Endothelial cell (in vitro differentiated cells): ENCODE data around the gene PRKAR2A. TPM values are rescaled to one million over a fixed set of nuclear protein-coding genes. Genes with fewer than 3 reads are reported as not detected.

ENCODE experiments used
- DNase-seq: peaks from one replicate; pipeline ENCODE4 v3.0.0; 2021; ENCODE audit warnings: low spot score
- H3K27ac Mint-ChIP-seq: one replicate; pipeline ENCODE4 v1.8.0; 2021; ENCODE audit warnings: mixed read lengths, inconsistent platforms; ENCODE audit not compliant: unreplicated experiment
- H3K27me3 Mint-ChIP-seq: one replicate; pipeline ENCODE4 v1.8.0; 2021; ENCODE audit warnings: mild to moderate bottlenecking, moderate library complexity, mixed read lengths, inconsistent platforms; ENCODE audit not compliant: unreplicated experiment
- H3K36me3 Mint-ChIP-seq: one replicate; pipeline ENCODE4 v1.8.0; 2021; ENCODE audit warnings: mild to moderate bottlenecking, low read depth, mixed read lengths, inconsistent platforms; ENCODE audit not compliant: unreplicated experiment
- H3K4me1 Mint-ChIP-seq: one replicate; pipeline ENCODE4 v1.8.0; 2021; ENCODE audit warnings: mild to moderate bottlenecking, mixed read lengths, inconsistent platforms; ENCODE audit not compliant: unreplicated experiment
- H3K4me3 Mint-ChIP-seq: one replicate; pipeline ENCODE4 v1.8.0; 2021; ENCODE audit warnings: mild to moderate bottlenecking, mixed read lengths, inconsistent platforms; ENCODE audit not compliant: unreplicated experiment
- H3K9me3 Mint-ChIP-seq: one replicate; pipeline ENCODE4 v1.8.0; 2021; ENCODE audit warnings: mixed read lengths, inconsistent platforms; ENCODE audit not compliant: unreplicated experiment
- long read RNA-seq: library from polyadenylated mRNA; unstranded; transcript quantifications from one replicate; pipeline ENCODE4 v2.0.0, GENCODE V29; 2020; ENCODE audit not compliant: unreplicated experiment
- total RNA-seq: library from RNA; stranded (reverse); fragmentation: NEBNext Ultra II Directional; extraction: Animal tissue kit (Norgen Biotek cat#: 25700); gene quantifications from one replicate; pipeline ENCODE4 v1.2.1, GENCODE V29; 2021; ENCODE audit not compliant: unreplicated experiment
- TF ChIP-seq, protein P1 (sequence below): fragments of 200-600 bp; sonication (generic); IDR thresholded peaks from one replicate; pipeline ENCODE4 v1.5.0; 2021; ENCODE audit warnings: antibody characterized with exemption; ENCODE audit not compliant: unreplicated experiment

The PRKAR2A gene
- 67.3 TPM for total RNA-seq
- long read RNA-seq, full-length matches to known transcripts = 2 of 4 reads
- long read RNA-seq, partial matches to known transcripts = 0 of 4 reads
- long read RNA-seq, other reads (novel, unspliced or antisense) = 2 of 4 reads

- H3K9me3 Mint-ChIP-seq = no peaks in the 10 kb centered on the region
- H3K4me1 Mint-ChIP-seq = peaks cover 8% of the 10 kb centered on the region
- no peaks in the 10 kb centered on the region for H3K36me3 Mint-ChIP-seq
- DNase-seq = peak; percentile 84
- H3K27me3 Mint-ChIP-seq = peaks cover 3% of the 10 kb centered on the region
- H3K27ac Mint-ChIP-seq = no peak within 1 kb of the TSS
- peak within 1 kb of the TSS; percentile 89 for H3K4me3 Mint-ChIP-seq
- TF ChIP-seq, protein P1, sequence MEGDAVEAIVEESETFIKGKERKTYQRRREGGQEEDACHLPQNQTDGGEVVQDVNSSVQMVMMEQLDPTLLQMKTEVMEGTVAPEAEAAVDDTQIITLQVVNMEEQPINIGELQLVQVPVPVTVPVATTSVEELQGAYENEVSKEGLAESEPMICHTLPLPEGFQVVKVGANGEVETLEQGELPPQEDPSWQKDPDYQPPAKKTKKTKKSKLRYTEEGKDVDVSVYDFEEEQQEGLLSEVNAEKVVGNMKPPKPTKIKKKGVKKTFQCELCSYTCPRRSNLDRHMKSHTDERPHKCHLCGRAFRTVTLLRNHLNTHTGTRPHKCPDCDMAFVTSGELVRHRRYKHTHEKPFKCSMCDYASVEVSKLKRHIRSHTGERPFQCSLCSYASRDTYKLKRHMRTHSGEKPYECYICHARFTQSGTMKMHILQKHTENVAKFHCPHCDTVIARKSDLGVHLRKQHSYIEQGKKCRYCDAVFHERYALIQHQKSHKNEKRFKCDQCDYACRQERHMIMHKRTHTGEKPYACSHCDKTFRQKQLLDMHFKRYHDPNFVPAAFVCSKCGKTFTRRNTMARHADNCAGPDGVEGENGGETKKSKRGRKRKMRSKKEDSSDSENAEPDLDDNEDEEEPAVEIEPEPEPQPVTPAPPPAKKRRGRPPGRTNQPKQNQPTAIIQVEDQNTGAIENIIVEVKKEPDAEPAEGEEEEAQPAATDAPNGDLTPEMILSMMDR = no peak
Observed at GRCh38 chr3:48847504-48848423, at the start of gene PRKAR2A. Gene PRKAR2A, minus strand, starts transcription at chr3:48847874. Its CDS starts 278 bp downstream, at chr3:48847596.

- no peaks in the 10 kb centered on the region for H3K36me3 Mint-ChIP-seq
- TF ChIP-seq, protein P1 = no peak
- H3K9me3 Mint-ChIP-seq = no peaks in the 10 kb centered on the region
- no peak overlapping the region for H3K4me3 Mint-ChIP-seq
- H3K27me3 Mint-ChIP-seq = peaks cover 4% of the 10 kb centered on the region
- peaks cover 12% of the 10 kb centered on the region for H3K4me1 Mint-ChIP-seq
- H3K27ac Mint-ChIP-seq = no peak overlapping the region
- DNase-seq = no peak
Observed at GRCh38 chr3:48896936-48897335, 49.3 kb upstream of the PRKAR2A start.

- H3K4me1 Mint-ChIP-seq = peaks cover 12% of the 10 kb centered on the region
- H3K27me3 Mint-ChIP-seq = peaks cover 4% of the 10 kb centered on the region
- H3K27ac Mint-ChIP-seq = no peak overlapping the region
- H3K36me3 Mint-ChIP-seq = no peaks in the 10 kb centered on the region
- no peak overlapping the region for H3K4me3 Mint-ChIP-seq
- DNase-seq = no peak
- H3K9me3 Mint-ChIP-seq = no peaks in the 10 kb centered on the region
- TF ChIP-seq, protein P1 = no peak
Observed at GRCh38 chr3:48894516-48894915, 46.8 kb upstream of the PRKAR2A start.

GRCh38 chr3:48891606-48892005, 43.9 kb upstream of the PRKAR2A start:
- Mint-ChIP-seq H3K27me3 (no peaks in the 10 kb centered on the region), H3K4me1 (no peaks in the 10 kb centered on the region), H3K9me3 (no peaks in the 10 kb centered on the region), H3K4me3 (no peak overlapping the region), H3K36me3 (no peaks in the 10 kb centered on the region), H3K27ac (no peak overlapping the region)
- DNase-seq = no peak
- TF ChIP-seq, protein P1 = no peak

DNA sequence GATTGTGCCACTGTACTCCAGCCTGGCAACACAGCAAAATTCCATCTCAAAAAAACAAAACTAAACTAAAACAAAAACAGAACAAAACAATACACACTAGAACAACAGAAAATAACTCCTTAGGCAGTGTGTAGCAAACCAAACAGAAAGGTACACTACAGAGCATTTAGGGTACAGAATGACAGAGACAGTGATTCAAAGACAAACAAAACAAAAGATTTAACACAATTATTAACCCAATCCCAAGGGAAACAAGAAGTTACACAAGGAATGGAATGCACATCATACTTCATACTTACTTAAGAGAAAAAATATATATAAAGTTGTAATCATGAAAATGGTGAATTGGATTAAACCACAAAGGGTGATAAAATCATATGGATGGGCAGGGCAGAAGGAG, 38.1 kb upstream of the PRKAR2A start:
- Mint-ChIP-seq H3K4me3 (no peak overlapping the region), H3K27me3 (no peaks in the 10 kb centered on the region), H3K27ac (no peak overlapping the region), H3K36me3 (no peaks in the 10 kb centered on the region), H3K9me3 (no peaks in the 10 kb centered on the region), H3K4me1 (no peaks in the 10 kb centered on the region)
- TF ChIP-seq, protein P1 = no peak
- no peak for DNase-seq
